ENCODE results near the gene CERS1. TPM values are rescaled to one million over a fixed set of nuclear protein-coding genes. Genes with fewer than 3 reads are reported as not detected.

The CERS1 gene
- total RNA-seq, 1 donor from 2014 or later = 4.5 TPM

DNA sequence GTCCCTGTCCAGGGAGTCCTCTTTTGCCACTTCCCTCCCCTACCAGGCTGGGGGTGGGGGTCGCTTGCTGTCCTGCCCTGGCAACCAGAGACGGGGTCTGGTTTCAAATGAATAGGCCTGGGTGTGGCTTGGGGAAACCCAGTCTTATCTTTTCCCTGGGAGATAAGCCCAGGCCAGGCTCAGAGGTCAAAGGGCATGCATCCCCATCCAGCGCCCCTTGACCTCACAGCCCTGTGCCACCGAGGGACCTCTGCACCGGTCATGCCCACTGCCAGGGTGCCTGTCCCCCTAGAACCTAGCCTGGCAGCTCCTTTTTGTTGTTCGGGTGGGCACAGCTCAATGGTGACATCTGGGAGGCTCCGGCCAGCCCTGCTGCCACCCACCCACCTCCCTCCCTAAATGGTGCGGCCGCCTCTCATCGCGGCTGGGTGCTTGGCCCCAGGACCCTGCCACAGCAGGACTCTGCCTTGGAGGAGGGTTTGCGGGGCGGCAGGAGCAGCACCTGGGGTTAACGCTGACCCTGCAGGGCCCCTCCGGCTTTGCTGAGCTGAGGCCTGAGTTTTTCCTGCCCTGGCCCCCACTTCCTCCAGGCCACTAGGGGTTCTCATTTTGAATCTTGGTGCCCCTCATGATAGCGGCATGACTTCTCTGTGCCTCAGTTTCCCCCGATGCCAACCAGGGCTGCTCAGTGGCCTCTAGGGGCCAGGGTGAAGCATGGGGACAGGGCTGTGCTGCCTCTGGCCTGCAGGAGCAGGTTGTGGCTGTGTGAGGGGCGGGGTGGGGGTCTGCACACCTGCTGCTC lies 2.9 kb upstream of the CERS1 start:
- DNase-seq (ENCODE audit: low read depth, low spot score) = no peak

GRCh38 chr19:18898081-18898606 lies 2.2 kb upstream of the CERS1 start:
- DNase-seq (ENCODE audit: low read depth, low spot score) = no peak

DNA sequence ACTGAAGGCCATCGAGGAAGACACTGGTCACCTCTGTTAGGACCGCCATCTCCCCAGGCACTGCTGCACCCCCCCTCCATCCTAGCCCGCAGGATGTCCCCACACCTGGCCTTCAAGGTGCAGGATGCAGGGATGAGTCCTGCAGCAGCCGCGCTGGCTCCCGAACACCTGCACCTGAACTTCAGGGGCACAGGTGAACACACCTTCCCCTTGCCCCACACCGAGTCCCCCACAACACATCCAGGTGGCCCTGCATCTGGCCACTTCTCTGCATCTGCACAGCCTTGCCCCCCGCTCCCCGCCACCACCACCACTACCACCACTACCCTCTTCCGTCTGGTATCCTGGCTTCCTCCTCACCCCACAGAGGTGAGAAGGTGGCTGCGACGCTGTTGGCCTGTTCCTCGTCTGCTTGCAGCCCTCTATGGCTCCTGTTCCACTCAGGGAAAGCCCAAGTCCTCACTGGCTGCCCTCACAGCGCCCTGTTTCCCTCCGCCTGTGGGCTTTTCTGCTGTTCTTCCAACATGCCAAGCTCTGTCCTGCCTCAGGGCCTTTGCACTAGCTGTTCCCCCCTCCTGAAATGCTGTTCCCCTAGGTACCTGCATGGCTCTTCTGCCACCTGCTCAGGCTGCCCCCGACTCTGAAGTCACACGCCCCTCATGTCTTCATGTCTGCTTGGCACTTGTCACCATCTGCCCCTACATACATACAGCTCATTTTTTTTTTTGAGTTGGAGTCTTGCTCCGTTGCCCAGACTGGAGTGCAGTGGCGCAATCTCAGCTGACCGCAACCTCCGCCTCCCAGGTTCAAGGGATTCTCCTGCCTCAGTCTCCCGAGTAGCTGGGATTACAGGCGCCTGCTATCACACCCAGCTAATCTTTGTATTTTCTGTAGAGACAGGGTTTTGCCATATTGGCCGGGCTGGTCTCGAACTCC lies 1.4 kb upstream of the CERS1 start:
- DNase-seq (ENCODE audit: low read depth, low spot score) = no peak

DNA sequence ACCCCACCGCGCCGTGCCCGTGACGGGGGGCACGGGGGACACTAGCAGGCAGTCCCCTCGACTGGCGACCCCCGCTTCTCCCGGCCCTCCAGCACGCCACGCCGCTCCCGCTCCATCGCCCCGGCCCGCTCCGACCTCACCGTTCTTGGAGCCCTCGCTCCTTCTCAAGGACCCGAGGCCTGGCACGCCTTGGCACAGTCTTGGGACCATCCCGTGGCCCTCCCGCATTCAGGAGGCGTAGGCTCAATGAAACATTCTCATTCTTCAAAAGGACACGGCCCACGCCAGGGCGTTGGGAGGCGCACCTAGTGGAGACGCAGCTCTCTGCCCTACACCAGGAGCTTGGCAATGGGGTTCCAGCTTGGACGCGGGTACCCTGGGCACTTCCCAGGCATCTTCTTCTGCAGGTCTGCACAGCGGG lies 473 bp upstream of the CERS1 start:
- no peak for DNase-seq (ENCODE audit: low read depth, low spot score)

DNA sequence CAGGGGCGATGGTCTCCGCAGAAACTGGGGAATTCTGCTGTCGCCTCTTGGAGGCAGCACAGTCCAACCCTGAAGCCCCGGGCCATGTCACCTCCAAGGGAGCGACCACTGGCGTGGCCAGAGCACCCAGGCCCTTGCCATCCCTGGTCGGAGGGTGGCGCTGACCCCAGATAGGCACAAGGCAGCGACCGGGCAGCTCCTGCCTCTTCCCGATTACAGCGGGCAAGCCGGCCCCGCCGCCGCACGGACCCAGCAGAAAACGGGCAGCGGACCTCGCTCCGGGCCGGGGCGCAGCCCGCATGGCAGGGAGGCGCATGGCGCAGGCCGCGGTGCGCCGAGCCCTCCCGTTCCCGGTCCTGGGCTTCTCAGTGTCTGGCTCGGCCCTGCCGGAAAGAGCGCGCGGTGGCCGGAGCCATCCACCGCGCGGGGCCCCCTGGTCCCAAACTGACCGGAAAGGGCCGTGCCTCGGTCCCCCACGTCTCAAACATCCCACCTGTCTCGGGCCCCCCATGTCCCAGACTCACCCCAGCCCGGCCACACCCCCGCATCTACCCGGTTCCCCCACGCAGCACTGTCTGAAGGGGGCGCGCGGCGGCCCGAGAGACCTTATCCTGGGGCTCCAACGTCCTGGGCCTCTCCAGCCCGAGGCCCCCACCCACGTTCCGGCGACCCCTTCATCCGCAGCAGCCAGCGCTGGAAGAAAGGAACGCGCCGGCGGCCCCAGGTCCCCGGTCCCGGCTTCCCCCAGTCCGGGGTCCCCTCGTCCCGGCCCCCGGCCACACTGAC lies 727 bp downstream of the CERS1 start:
- no peak for DNase-seq (ENCODE audit: low read depth, low spot score)

DNA sequence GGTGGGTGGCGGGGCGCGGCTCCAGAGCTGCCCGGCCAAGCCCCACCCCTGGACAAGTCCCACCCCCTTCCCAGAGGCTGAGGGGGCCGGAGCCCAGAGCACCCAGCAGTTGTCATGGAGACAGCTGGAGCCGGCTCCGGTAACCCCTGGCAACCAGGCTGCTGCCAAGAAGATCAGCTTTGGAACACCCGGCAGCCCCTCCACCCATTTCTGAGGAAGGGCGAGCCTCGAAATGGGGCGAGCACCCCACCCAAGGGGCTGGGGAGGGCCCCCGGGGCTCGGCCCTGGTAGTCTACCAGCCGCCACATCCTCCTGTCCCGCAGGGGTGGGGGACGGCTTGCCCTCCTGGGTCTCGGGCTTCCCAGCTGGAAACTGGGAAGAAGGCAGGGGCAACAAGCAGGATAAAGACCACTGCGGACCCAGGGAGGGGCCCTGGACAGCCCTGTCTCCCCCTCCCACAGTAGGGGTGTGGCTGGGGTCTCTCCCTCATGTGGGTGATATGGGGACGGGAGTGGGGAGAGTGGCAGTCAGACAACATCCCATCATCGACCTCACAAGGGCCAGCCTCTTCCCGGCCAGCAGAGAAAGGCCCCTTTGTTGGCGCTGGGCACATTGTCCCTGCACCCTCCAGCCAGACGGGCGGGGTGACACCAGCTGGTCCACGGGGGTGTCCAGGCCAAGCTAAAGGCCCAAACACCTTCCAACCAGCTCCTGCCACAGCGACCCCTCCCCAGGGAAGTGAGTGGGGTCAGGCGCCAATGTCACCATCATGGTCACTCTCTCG lies 1.5 kb downstream of the CERS1 start:
- DNase-seq (ENCODE audit: low read depth, low spot score) = no peak

DNA sequence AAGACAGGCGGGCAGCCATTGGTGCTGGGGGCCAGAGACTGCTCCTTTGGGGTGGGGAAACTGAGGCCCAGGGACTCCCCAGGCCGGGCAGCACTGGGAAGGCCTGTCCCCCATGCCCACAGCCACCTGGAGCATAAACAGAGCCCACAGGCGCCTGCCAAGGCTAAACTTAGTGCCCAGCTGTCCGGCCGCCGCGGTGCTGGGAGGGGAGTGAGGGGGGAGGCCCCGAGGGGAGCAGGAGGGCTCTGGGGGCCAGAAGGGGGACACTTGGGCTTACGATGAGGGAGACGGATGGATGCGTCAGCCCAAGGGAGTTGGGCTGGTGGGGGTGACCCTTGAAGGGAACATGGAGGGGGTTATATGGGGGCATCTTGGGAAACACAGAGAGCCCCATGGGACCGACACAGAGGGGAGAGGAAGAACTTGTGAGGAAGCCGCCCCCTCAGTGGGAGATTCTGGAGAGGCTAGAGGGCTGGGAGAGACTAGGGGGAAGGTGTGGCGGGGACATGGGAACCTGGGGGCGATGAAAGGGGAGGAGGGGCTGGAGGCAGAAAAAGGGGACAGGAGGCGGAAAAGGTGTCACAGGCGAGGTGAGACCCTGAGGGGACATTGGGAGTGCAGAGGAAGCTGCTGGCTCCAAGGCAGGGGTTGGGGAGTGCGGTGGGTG lies 2.2 kb downstream of the CERS1 start:
- DNase-seq (ENCODE audit: low read depth, low spot score) = no peak

DNA sequence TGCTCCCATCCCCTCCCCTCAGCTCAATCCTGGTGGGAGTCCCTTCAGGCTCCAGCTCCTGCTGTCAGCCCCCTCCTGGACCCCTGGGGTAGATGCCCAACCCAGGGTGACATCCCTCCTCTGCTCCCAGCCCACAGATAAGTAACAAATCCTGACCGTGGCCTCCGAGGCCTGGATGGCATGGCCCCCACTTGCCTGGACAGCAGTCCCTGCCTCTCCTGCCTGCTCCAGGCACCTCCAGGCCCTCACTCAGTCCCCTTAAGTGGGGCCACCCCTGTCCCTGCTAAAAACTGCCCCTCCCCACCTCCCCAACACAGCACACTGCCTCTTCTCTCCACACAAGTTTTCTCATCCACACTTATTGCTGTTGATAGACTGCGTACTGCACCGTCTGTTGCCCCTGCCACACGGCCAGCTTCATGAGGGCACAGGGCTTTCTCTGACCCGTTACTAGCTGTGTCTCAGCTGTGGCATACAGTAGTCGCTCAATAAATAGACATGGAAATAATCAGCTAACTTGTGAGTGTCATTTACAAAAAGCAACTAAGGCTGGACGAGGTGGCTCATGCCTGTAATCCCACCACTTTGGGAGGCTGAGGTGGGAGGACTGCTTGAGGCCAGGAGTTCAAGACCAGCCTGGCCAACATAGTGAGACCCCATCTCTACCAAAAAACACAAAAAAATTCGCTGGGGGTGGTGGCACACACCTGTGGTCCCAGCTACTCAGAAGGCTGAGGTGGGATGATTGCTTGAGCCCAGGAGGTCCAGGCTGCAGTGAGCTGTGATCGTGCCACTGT lies 5.8 kb downstream of the CERS1 start:
- DNase-seq (ENCODE audit: low read depth, low spot score) = no peak

DNA sequence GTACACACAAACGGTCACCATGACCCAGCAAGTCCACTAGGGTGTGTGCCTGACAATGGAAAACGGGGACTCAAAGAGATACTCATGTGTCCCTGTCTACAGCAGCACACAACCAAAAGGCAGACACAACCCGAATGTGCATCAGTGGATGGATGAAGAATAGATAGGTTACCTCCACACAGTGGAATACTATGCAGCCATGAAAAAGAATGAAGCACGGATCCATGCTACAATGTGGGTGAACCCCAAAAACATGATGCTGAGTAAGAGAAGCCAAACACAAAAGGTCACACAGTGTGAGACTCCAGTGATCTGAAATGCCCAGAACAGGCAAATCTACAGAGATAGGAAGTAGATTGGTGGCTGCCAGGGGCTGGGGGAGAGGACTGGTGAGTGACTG lies 9.0 kb downstream of the CERS1 start:
- DNase-seq (ENCODE audit: low read depth, low spot score) = no peak

DNA sequence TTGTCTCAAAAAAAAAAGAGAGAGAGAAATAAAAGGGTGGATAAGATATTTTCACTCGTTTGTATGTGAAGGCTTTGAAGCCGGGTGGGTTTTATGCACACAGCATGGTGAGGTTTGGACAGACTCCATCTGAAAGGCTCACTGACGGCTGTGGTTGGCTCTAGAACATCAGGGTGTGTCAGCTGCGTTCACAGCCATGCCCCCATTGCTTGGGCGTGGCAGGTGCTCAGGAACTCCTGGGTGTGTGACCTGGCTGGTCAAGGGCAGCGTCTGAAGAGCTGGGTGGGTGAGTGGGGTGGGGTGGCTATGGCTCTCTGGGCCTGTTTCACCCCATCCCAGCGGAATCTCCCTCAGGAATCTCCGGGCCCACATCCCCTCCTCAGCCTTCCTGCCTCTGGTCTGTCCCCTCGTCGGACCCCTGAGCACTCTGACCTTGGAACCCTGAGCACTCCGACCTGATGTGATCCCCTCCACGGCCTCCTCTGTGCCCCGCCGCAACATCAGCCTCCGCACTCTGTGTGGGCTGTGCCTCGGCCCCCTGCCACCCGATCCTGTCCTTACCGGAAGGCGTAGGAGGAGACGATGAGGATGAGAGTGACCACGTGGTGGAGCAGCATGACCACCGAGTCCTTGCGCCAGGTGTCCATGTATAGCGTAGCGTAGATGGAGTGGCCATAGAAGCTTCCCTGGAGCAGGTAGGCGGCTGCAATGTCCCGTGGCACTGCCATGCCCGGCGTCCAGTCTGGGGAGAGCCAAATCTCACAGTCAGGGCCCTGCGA lies 12.2 kb downstream of the CERS1 start:
- no peak for DNase-seq (ENCODE audit: low read depth, low spot score)

DNA sequence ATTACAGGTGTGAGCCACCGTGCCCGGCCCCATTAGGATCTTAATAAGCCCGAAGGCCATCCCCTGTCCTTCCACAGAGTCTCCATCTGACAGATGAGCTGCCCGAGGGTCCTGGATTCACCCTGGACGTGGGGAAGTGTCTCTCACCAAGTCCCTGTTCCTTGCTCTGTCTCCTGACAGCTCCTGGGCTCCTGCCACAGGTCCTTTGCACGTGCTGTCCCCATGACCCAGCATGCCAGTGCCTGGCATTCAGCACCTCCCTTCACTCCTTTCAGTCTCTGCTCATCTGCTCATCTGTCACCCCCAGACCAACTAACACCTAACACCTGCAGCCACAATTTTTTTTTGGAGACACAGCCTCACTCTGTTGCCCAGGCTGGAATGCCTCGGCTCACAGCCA lies 14.5 kb downstream of the CERS1 start:
- no peak for DNase-seq (ENCODE audit: low read depth, low spot score)

GRCh38 chr19:18879579-18880373 lies 16.2 kb downstream of the CERS1 start:
- no peak for DNase-seq (ENCODE audit: low read depth, low spot score)

DNA sequence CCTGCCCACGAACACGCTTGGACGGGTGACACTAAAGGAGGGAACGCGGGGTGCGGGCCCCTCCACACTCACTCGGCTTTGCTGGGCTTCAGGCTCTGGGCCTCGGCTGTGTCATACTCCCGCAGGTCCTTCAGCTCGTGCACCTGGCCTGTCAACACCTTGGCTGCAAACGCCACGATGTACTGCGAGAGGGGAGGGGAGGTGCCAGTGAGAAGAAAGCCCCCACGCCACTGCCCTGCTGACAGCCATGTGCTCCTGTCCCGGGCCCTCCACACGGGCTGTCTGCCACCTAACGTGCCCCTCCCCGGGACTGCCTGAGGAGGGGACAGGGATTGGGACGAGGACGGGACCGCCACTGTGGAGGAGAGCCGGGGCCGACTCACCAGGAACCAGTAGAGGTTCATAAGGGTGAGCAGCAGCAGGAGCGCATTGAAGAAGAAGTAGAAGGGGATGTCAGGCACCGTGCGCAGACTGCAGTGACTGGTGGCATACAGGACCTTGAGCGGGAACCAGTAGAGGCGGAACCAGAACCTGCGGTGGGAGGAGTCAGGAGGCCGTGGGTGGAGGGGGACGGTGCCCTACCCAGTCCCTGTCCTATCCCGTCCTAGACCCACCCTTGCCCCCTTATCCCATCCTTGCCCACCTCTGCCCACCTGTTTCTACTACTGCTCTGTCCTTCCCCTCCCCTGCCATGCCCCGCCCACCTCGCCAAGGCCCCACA lies 16.9 kb downstream of the CERS1 start:
- DNase-seq (ENCODE audit: low read depth, low spot score) = no peak

GRCh38 chr19:18878058-18878797 lies 17.7 kb downstream of the CERS1 start:
- no peak for DNase-seq (ENCODE audit: low read depth, low spot score)

- DNase-seq (ENCODE audit: low read depth, low spot score) = no peak
Observed at GRCh38 chr19:18876865-18877264, 19.1 kb downstream of the CERS1 start.

DNA sequence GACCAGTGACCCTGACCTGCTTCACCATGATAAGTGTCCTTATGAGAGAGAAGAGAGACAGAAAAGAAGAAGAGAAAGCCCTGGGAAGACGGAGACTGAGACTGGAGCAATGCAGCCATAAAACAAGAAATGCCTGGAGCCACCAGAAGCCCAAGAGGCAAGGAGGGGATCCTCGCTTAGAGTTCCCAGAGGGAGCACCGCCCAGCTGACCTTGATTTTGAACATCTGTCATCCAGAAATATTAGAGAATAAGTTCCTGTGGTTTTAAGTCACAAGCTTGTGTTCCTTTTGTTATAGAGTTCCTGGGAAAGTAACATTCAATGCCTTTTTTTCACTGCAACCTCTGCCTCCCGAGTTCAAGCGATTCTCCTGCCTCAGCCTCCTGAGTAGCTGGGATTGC lies 20.2 kb downstream of the CERS1 start:
- no peak for DNase-seq (ENCODE audit: low read depth, low spot score)

Data from pulmonary artery endothelial cell (primary cell).